HG03139 (cell line): ENCODE data around the gene PARP16.

Source experiments
- ATAC-seq: cut with Tn5 transposase; IDR thresholded peaks from one replicate; pipeline ENCODE4 v1.9.1; 2021; ENCODE audit not compliant: unreplicated experiment

PARP16 gene

DNA sequence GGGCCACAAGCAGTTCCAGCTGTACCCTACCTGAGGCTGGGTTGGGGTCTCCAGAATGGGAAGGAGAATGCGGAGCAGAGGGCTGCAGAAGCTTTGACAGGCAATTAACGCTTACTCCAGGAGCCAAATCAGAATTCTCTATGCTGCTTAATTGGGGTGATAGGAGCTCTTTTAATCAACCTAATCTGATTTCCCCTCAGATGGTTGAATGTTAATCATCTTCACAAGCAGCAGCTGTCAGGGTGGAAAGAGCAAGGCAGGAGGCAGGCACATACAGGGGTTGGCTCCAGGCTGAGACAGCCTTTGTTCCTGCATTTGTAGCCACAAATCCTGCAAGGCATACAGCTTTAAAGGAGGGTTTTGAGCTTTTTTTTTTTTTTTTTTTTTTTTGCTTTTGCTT lies 78.0 kb downstream of the PARP16 start:
- ATAC-seq: no peak
